ENCODE results near the gene TMEM242.

Gene TMEM242

GRCh38 chr6:157270916-157271315 is 52.4 kb downstream of the TMEM242 start:
- no peak for DNase-seq (ENCODE audit: low read depth in 2 of 2)

GRCh38 chr6:157270308-157270707 is 53.0 kb downstream of the TMEM242 start:
- DNase-seq (ENCODE audit: low read depth in 2 of 2) = no peak

- no peak for DNase-seq (ENCODE audit: low read depth in 2 of 2)
Measured at GRCh38 chr6:157269261-157269794, 54.0 kb downstream of the TMEM242 start.

DNA sequence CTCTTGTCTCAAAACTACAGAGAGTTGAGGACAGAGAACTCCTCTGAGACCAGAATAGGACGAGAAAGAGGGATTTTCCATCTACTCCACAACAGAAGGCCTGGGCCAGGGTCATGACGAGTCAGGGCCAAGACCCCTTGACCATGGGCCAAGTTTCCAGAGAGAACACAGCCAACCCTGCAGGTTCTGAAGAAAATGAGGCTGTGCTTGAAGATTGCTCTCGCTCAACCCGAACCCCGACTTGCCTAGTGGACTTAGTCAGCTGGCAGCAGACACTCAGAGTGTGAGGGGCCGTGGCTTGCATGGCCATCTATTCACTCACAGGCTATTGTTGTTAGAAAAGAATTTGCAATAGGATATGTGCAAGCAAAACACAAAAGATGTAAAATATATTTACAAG is 54.5 kb downstream of the TMEM242 start:
- no peak for DNase-seq (ENCODE audit: low read depth in 2 of 2)

DNA sequence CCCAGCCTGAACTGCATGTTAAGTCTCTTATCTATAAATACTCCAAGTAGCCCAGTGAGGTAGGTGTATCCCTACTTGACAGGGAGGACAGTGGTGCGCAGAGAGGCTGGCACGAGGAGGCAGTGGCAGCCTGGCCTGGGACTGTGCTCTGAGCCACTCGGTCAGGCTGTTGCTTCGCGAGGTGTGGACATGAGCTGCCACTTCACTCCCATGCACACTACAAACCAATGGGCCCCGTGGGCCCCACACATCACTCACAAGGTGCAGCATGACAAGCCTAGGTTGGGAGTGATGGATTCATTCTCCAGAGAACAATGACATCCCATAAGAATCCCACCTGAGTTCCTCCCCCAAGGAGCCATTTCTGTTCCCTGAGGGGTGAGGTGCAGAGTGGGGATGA is 54.9 kb downstream of the TMEM242 start:
- DNase-seq (ENCODE audit: low read depth in 2 of 2) = no peak

DNA sequence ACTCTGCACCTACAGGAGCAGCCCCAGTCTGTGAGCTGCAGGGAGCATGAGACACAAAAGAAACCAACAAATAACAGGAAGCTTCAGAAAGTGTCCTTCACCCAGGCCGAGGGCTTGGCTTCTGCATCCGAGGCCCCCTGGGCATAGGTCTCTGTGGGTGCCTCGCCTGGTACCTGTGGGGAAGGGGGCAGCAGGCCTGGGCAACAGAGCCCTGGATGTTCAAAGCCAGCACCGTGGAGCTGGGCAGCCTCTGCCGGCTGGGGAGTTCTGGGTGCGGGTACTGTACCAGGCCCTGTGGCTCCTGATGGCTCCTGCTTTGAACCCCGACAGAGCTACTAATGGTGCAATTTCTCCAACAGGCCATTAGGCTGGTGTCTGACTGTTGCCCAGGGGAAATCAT is 55.7 kb downstream of the TMEM242 start:
- DNase-seq (ENCODE audit: low read depth in 2 of 2) = no peak

GRCh38 chr6:157267109-157267611 is 56.2 kb downstream of the TMEM242 start:
- no peak for DNase-seq (ENCODE audit: low read depth in 2 of 2)

DNA sequence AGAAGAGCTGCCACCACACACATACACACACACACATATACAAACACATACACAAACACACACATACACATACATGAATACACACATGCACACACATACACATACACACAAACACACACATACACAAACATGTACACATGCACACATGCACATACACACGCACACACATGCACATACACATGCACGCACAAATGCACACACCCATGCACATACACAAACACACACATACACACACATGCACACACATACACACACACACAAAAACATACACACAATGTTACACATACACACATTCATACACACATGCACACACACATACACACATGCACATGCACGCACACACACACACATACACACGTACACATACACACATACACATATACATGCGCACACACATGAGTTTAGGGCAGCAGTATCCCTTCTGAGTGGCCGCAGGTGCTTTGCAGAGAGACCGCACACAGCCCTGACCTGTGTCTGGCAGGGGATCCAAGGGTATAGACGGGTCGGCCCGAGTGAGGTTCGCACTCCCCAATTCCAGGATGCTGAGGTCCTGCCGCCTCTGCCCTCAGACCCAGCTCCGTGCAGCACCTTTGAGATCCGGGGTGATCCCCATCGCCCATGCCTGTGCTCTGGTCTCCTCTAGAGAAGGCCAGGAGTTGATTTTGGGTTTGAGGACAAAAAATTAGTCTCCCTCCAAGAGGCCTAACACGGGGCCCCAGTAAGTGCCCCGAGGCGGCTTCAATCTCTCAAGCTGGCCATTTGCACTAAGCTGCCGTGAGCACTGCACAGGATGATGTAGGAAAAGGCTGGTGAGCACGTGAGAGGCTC is 56.8 kb downstream of the TMEM242 start:
- DNase-seq (ENCODE audit: low read depth in 2 of 2) = no peak

DNA sequence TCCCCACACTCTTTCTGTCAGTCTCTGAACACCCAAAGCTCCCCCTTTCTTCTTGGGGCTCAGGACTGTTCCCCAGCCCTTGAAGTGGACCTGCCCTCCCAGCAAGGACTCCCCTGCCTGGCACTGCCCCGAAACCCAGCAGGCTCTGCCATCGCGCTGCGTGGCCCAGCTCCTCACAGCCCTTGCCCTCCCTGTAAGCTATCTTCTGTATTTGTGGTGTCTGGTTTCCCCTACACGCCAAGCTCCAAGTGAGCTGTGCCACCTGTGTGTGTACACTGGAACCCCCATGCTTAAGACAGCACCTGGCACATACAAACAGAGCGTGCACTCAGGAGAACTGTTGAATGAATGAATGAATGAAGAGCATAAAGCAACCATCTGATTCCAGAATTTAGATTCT is 57.7 kb downstream of the TMEM242 start:
- DNase-seq (ENCODE audit: low read depth in 2 of 2) = no peak

GRCh38 chr6:157265186-157265585 is 58.1 kb downstream of the TMEM242 start:
- DNase-seq (ENCODE audit: low read depth in 2 of 2) = no peak

DNA sequence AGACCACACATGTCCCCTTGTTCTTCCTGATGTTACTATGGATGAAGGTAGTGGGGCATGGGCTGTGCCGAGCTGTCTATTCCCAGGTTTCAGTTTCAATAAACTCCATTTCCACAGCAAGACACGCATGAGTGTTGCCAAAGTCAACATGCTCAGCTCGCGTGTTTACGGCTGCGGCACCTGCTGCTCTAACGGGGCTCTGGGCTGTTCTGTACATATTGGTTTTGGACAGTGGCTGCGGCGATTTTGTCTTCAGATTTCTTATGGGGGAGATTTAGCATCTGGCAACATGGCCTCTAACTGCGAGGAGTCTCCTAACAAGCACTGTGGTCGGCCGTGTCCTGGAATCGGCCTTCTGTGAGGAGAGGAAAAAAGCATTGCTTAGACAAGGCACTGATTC is 58.6 kb downstream of the TMEM242 start:
- DNase-seq (ENCODE audit: low read depth in 2 of 2) = no peak

GRCh38 chr6:157263881-157264397 is 59.4 kb downstream of the TMEM242 start:
- DNase-seq (ENCODE audit: low read depth in 2 of 2) = no peak

DNA sequence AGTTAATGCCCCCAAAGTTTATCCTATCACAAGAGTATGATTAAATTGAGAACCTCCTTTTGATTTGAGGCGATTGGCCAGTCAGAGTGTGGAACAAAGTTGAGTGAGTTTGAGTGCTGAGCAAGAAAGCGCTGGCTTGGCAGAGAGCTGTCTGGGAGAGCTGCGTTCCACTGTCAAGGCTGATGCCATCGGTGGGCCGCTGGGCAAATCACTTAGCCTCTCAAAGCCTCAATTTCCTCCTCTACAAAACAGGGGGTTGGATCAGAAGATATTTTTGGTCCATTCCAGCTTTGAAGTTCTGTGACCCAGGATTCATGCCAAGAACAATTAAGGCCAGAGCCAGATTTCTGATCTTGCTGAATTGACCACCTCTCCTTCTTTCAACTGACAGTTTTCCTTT is 60.2 kb downstream of the TMEM242 start:
- no peak for DNase-seq (ENCODE audit: low read depth in 2 of 2)

- DNase-seq (ENCODE audit: low read depth in 2 of 2) = no peak
Measured at GRCh38 chr6:157261606-157262005, 61.7 kb downstream of the TMEM242 start.

DNA sequence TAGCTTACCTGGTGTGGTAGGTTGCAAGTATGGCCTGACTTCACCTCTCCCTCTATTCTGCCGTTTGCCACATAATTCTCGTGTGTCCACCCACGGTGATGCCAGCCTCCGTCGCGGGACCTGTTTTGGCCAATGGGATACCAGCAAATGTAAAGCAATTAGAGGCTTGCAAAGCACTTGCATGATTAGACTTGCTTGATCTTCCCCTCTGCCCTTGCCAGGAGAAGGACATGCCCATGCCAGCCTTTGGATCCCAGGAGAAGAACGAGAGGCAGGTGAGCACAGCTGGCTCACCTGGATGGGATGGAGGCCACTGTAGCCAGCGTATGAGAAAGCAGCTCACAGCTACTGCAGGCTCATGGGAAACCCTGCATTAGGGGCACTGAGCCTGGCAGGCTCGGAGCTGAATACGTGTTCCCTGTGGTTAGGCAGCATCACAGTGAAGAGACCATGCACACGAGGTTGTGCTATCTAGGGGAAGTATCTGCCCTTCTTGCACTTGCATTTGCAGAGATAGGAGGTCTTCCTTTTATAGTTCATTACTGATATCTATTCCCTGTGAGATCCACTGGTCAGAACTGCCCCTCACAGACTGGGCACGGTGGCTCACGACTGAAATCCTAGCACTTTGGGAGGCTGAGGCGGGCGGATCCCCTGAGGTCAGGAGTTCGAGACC is 62.4 kb downstream of the TMEM242 start:
- DNase-seq (ENCODE audit: low read depth in 2 of 2) = no peak

DNA sequence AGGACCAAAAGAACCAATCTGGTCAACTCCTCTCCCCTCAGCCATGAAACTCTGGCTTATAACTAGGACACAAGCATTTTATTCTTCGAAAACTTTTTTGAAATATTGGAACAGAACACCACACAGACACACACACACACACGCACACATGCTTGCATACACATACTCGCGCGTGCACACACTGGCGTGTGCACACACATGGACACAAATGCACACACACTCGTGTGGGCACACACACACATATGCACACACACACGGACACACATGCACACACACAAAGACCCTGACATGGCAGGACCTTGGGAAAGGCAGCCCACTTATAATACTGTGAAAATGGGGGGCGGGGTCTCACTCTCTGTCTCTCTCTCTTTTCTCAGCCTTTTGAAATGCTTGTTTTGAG is 63.9 kb downstream of the TMEM242 start:
- DNase-seq (ENCODE audit: low read depth in 2 of 2) = no peak

DNA sequence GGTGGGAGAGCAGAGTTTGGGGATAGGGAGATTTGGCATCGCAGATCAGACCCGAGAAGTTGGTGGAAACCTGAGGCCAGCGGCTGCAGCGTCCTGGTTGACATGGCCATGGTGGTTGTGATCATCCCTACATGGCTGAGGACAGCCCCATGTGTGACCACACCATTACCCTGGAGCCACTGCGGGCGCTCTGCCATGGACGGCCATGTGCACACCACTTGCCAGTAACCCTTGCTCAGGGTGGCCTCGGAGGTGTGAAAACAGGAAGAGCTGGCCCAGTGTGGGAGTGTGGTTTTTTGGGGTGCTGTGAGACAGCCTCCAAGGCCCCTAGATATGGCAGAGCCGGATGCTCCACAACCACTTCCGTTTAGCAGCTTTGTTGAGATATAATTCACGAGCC is 64.4 kb downstream of the TMEM242 start:
- no peak for DNase-seq (ENCODE audit: low read depth in 2 of 2)

DNA sequence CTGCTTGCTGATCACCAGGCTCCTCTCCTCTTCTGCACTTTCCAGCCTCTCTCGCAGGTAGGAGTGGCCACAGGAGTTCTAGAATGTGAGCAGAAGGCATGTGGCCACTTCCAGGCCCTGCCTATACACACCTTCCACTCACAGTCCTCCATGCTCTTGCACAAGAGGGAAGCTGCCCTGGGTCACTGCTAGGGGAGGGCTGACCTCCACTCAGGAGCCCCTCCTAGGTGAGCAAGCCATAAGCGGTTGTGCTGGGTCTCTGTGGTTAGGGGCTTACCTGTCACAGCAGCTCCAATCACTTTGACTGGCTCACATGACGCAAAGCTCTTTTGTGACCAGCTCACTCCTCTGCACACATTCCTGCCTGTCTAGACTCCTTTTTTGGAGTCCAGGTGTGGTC is 68.2 kb downstream of the TMEM242 start:
- no peak for DNase-seq (ENCODE audit: low read depth in 2 of 2)

- no peak for DNase-seq (ENCODE audit: low read depth in 2 of 2)
Measured at GRCh38 chr6:157254538-157254937, 68.8 kb downstream of the TMEM242 start.

DNA sequence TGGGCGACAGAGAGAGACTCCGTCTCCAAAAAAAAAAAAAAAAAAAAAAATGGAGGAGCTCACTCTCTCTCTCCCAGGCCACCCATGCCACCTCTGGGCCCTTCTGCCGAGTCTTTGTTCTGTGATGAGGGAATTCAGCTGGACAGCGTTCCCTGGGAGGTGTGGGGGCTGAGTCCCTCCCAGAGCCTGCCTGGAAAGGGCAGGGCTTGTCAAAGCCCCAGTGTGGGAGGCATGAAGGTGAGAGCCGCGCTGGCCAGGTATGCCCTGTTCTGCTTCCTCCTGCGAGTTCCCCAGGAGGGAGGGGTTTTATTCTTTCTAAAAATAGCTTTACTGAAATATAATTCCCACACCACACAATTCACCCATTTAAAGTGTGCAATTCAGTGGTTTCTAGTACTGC is 69.6 kb downstream of the TMEM242 start:
- no peak for DNase-seq (ENCODE audit: low read depth in 2 of 2)

DNA sequence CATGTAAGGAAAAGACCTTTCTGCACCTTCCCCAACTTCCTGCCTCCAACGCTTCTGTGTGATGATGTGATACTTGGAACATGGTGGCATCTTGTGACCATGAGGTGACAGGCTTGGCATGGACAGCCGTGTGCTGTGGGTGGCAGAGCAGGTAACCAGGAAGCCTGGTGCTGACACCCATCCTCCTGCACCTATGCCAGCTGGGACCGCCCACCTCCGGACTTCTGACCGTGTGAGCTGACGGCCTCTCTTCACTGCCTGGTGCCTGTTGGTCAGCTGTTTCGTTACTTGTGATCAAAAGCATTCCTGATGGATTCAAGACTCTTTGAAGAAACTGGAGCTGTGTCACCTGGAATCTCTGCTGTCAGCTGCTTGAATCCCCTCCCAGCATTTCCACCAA is 70.3 kb downstream of the TMEM242 start:
- no peak for DNase-seq (ENCODE audit: low read depth in 2 of 2)

DNA sequence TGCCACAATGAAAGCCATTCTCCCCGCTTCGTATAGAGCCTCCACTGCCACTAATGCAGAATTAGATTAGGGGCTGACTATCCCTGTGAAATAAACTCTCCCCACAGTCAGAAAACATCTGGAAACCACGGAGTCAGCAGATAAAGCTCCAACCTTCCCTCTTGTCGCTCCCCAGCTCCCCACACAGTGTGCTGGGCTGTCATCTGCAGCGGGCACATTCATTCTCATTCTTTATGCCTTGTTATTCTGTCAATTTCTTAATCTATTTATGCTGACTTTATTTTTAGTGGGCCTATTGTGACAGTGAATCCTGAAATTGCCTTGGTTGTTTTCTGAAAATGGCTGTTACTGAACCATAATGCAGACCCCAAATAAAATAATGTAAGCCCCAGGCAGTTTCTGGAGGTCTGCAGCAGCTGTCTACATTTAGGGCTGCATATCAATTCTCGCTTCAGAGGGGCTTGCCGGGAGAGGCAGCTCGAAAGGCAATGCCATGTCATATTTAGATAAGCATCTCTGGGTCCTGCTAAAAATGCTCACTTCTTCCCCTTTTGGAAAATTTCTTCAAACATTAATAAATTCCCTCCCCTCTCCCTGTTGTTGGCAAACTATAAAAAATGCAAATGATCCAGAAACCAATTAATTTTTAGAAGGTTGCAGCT is 71.6 kb downstream of the TMEM242 start:
- no peak for DNase-seq (ENCODE audit: low read depth in 2 of 2)

Measured in stimulated activated CD8-positive, alpha-beta memory T cell treated with anti-CD3 and anti-CD28 coated beads, Interleukin-7, amount 100 ng/mL, for 1 hour (primary cell).